ENCODE data around the gene HNRNPM.

DNA sequence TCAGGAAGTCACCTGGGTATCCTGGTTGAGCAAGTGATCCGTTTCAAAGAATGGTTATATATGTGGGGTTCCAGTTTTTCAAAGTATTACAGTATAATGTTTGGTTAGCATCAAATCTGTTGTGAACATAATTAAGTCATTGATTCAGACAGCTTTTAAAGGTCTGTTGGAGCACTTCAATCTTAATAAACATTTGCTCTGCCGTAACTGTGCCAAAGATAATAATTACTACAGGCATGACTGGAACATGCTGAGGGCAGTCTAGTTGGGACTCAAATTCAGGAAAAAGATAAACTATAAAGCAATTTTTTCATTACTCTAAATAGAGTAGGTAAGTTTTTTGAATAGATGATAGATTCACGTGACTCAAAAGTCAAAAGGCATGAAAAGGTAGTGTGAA, 23.3 kb downstream of the HNRNPM start:
- TF ChIP-seq, protein P1, sequence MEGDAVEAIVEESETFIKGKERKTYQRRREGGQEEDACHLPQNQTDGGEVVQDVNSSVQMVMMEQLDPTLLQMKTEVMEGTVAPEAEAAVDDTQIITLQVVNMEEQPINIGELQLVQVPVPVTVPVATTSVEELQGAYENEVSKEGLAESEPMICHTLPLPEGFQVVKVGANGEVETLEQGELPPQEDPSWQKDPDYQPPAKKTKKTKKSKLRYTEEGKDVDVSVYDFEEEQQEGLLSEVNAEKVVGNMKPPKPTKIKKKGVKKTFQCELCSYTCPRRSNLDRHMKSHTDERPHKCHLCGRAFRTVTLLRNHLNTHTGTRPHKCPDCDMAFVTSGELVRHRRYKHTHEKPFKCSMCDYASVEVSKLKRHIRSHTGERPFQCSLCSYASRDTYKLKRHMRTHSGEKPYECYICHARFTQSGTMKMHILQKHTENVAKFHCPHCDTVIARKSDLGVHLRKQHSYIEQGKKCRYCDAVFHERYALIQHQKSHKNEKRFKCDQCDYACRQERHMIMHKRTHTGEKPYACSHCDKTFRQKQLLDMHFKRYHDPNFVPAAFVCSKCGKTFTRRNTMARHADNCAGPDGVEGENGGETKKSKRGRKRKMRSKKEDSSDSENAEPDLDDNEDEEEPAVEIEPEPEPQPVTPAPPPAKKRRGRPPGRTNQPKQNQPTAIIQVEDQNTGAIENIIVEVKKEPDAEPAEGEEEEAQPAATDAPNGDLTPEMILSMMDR (conservative IDR thresholded peaks at IDR 0.05; ENCODE audit: low read length), result no peak
- TF ChIP-seq EZH2phosphoT487 (IDR thresholded peaks at IDR 0.05; ENCODE audit: borderline replicate concordance, low read depth, low read length), result no peak
